PC-3 (cell line): ENCODE data around the gene ZDHHC12. TPM values are rescaled to one million over a fixed set of nuclear protein-coding genes. Genes with fewer than 3 reads are reported as not detected.

ENCODE experiments used
- ATAC-seq: fragments of 200-7000 bp; cut with Tn5 transposase; 2 replicates; pipeline ENCODE4 v1.9.1; 2020; ENCODE audit warnings: mild to moderate bottlenecking, moderate library complexity
- BruUV-seq: library from RNA; stranded (reverse); fragments of 400-500 nt; replicated peaks from 2 replicates; lab custom pipeline; 2021; lab: Mats Ljungman, UMichigan
- CTCF ChIA-PET: fragments of 300-600 bp; sonication (Branson Sonifier 250); formaldehyde crosslinking; loops from one replicate; lab custom pipeline; 2022; ENCODE audit warnings: antibody characterized with exemption; lab: Charles Lee
- POLR2A ChIA-PET: fragments of 300-600 bp; sonication (Branson Sonifier 250); formaldehyde crosslinking; loops from one replicate; lab custom pipeline; 2022; ENCODE audit warnings: antibody characterized with exemption; ENCODE audit not compliant: unreplicated experiment; lab: Charles Lee
- DNase-seq: peaks from one replicate; pipeline ENCODE4 v3.0.0-alpha.2; 2015
- H2AFZ ChIP-seq: fragments of 300-600 bp; sonication (generic); 2 replicates; pipeline ENCODE4 v1.6.0; 2016; ENCODE audit warnings: antibody characterized with exemption, low read length
- H3F3A ChIP-seq: fragments of 300-600 bp; sonication (generic); one replicate; pipeline ENCODE4 v1.6.0; 2017; ENCODE audit warnings: antibody characterized with exemption, low read length, control low read depth, mild to moderate bottlenecking; ENCODE audit not compliant: unreplicated experiment
- H3K27ac ChIP-seq: fragments of 300-600 bp; sonication (generic); 2 replicates; pipeline ENCODE4 v1.5.1; 2016; ENCODE audit warnings: mild to moderate bottlenecking, low read length
- H3K27me3 ChIP-seq: fragments of 300-600 bp; sonication (generic); 2 replicates; pipeline ENCODE4 v1.6.1; 2016; ENCODE audit warnings: low read length, mixed read lengths
- H3K36me3 ChIP-seq: fragments of 300-600 bp; sonication (generic); 2 replicates; pipeline ENCODE4 v1.6.1; 2016; ENCODE audit warnings: low read depth, mixed run types, low read length, mixed read lengths
- H3K4me1 ChIP-seq: fragments of 300-600 bp; sonication (generic); 2 replicates; pipeline ENCODE4 v1.5.1; 2016; ENCODE audit warnings: low read length; ENCODE audit not compliant: insufficient read depth
- H3K4me2 ChIP-seq: fragments of 300-600 bp; sonication (generic); 2 replicates; pipeline ENCODE4 v1.6.0; 2016; ENCODE audit warnings: low read length
- H3K4me3 ChIP-seq: fragments of 300-600 bp; sonication (generic); 2 replicates; pipeline ENCODE4 v1.5.1; 2016; ENCODE audit warnings: mild to moderate bottlenecking, low read length, mixed read lengths
- H3K79me2 ChIP-seq: fragments of 300-600 bp; sonication (generic); 2 replicates; pipeline ENCODE4 v1.6.1; 2017; ENCODE audit warnings: low read length, mixed read lengths
- H3K9ac ChIP-seq: fragments of 300-600 bp; sonication (generic); 2 replicates; pipeline ENCODE4 v1.6.0; 2016; ENCODE audit warnings: mild to moderate bottlenecking, low read length
- H3K9me2 ChIP-seq: fragments of 300-600 bp; sonication (generic); replicated peaks from 2 replicates; pipeline ENCODE4 v1.6.1; 2016; ENCODE audit warnings: mixed run types, low read length, mixed read lengths
- H3K9me3 ChIP-seq: fragments of 300-600 bp; sonication (generic); 2 replicates; pipeline ENCODE4 v1.6.1; 2016; ENCODE audit warnings: low read length, mixed read lengths
- H4K20me1 ChIP-seq: fragments of 300-600 bp; sonication (generic); 2 replicates; pipeline ENCODE4 v1.6.1; 2016; ENCODE audit warnings: low read length, mixed read lengths
- EZH2 ChIP-seq: fragments of 300-600 bp; sonication (generic); IDR thresholded peaks from one replicate; pipeline ENCODE4 v1.6.1; 2017; ENCODE audit warnings: antibody characterized with exemption, mild to moderate bottlenecking, low read length; ENCODE audit not compliant: unreplicated experiment
- EZH2phosphoT487 ChIP-seq: fragments of 300-600 bp; sonication (generic); IDR thresholded peaks from 2 replicates; pipeline ENCODE4 v1.6.1; 2018; ENCODE audit warnings: mild to moderate bottlenecking, antibody characterized with exemption, low read length, borderline replicate concordance
- intact Hi-C: fragments of 100-400 bp; cut with micrococcal nuclease; formaldehyde crosslinking; loops from 2 replicates; pipeline ENCODE4 v1.9.0; 2023
- total RNA-seq: library from RNA; depleted of rRNA; stranded (reverse); fragments of >200 nt; gene quantifications from 2 replicates; pipeline ENCODE4 v1.2.3, GENCODE V29; 2014
- TF ChIP-seq, protein P1 (sequence below): fragments of 300-600 bp; sonication (generic); conservative IDR thresholded peaks from 2 replicates; pipeline ENCODE4 v1.5.1; 2017; ENCODE audit warnings: antibody characterized with exemption, low read depth, mild to moderate bottlenecking, low read length

The ZDHHC12 gene
- total RNA-seq, 1 experiment from 2014 or later, result 86.1 TPM

DNA sequence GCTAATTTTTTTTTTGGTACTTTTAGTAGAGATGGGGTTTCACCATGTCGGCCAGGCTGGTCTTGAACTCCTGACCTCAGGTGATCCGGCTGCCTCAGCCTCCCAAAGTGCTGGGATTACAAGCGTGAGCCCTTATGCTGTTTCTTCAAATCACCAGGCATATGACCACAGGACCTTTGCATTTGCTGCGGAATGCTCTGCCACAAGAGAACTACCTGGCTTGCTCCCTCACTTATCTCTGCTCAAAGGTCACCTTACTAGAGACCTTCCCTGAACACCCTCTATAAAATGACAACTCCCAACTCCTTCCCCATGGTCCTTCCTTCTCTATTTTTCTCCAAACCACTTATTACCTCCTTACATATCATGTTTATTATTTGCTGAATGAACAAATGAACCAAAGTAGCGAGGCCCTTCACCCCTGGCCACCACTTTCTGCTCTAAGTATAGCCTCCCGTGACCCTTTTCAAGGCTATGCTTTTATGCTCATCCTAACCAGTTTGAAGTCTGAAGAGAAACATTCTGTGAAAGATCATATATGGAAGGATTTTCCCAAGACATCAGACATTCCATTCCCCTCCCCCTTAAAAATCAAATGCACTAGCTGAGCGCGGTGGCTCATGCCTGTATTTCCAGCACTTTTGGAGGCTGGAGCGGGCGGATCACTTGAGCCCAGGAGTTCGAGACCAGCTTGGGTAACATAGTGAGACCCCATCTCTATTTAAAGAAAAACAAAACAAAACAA lies 46.5 kb upstream of the ZDHHC12 start:
- no peaks in the 10 kb centered on the region for H3K36me3 ChIP-seq
- intact Hi-C loops, result no loop called here
- no peaks in the 10 kb centered on the region for H3K9me3 ChIP-seq
- peak overlapping the region; percentile 96 for H3K4me2 ChIP-seq
- H3K9ac ChIP-seq, result peak overlapping the region; percentile 71; the same call in 1 of the 2 replicates
- peak overlapping the region; percentile 70; the same call in 1 of the 2 replicates for H2AFZ ChIP-seq
- TSS peak; percentile 51 for BruUV-seq
- H3F3A ChIP-seq, result no peaks in the 10 kb centered on the region
- ChIA-PET POLR2A (no interaction called here), CTCF (no interaction called here)
- H3K9me2 ChIP-seq, result no peaks in the 10 kb centered on the region
- DNase-seq (no peak), ATAC-seq (no peak)
- TF ChIP-seq EZH2phosphoT487 (no peak), EZH2 (no peak)
- TF ChIP-seq, protein P1, sequence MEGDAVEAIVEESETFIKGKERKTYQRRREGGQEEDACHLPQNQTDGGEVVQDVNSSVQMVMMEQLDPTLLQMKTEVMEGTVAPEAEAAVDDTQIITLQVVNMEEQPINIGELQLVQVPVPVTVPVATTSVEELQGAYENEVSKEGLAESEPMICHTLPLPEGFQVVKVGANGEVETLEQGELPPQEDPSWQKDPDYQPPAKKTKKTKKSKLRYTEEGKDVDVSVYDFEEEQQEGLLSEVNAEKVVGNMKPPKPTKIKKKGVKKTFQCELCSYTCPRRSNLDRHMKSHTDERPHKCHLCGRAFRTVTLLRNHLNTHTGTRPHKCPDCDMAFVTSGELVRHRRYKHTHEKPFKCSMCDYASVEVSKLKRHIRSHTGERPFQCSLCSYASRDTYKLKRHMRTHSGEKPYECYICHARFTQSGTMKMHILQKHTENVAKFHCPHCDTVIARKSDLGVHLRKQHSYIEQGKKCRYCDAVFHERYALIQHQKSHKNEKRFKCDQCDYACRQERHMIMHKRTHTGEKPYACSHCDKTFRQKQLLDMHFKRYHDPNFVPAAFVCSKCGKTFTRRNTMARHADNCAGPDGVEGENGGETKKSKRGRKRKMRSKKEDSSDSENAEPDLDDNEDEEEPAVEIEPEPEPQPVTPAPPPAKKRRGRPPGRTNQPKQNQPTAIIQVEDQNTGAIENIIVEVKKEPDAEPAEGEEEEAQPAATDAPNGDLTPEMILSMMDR, result no peak
- no peaks in the 10 kb centered on the region for H4K20me1 ChIP-seq
- peaks cover 5% of the 10 kb centered on the region; the same call in 1 of the 2 replicates for H3K4me1 ChIP-seq
- H3K27ac ChIP-seq, result no peak overlapping the region
- peak overlapping the region; percentile 87 for H3K4me3 ChIP-seq
- H3K79me2 ChIP-seq, result peaks cover 13% of the 10 kb centered on the region
- no peaks in the 10 kb centered on the region for H3K27me3 ChIP-seq

DNA sequence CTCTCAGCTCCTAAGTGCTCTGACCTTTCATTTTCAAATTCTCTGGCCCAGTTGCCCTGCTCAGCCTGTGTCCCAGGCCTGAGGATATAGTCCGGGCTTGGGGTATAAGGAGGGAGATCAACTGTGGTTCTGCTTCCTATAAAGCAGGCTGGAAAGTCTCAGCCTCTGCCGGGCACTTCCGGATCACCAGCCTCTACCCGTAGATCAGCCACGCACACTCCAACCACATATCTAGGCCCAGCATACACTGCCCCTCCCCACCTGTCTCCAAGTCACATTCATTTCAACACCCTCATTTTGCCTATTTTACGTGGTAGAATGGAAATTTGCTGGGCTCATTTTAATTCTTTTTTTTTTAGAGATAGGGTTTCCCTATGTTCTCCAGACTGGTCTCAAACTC lies 44.7 kb upstream of the ZDHHC12 start:
- Histone ChIP-seq H3K9ac (no peak overlapping the region), H3K27ac (no peak overlapping the region), H3K36me3 (no peaks in the 10 kb centered on the region), H3K9me2 (no peaks in the 10 kb centered on the region), H3K27me3 (no peaks in the 10 kb centered on the region), H4K20me1 (no peaks in the 10 kb centered on the region), H3K9me3 (no peaks in the 10 kb centered on the region), H3K4me3 (no peak overlapping the region), H3F3A (no peaks in the 10 kb centered on the region), H3K4me1 (peaks cover 5% of the 10 kb centered on the region; the same call in 1 of the 2 replicates), H3K4me2 (no peak overlapping the region), H2AFZ (no peak overlapping the region), H3K79me2 (peaks cover 13% of the 10 kb centered on the region)
- DNase-seq (no peak), ATAC-seq (no peak)
- no TSS peak for BruUV-seq
- intact Hi-C loops, result no loop called here
- TF ChIP-seq, protein P1, result no peak
- TF ChIP-seq EZH2, result no peak
- TF ChIP-seq EZH2phosphoT487, result no peak
- CTCF ChIA-PET, result no interaction called here
- POLR2A ChIA-PET, result no interaction called here

DNA sequence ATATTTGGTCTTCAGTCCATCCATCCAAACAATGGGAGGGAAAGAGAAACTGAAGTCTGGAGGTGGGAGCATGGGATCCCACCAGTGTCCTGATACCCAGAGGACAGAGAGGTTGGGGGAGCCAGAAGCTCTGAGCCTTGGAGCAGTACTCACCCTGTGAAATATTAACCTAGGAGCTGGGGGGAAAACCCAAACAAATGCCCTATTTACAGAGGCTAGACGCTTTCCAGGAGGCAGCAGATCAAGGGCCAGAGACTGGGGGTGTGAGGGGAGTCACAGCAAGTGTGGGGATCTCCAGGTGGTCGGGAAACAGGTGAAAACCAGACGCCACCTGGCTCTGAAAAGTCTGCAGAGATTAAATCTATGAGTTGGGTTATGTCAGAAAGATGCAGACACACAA lies 41.6 kb upstream of the ZDHHC12 start:
- BruUV-seq, result no TSS peak
- CTCF ChIA-PET, result no interaction called here
- no peaks in the 10 kb centered on the region for H3K36me3 ChIP-seq

More for the DNA sequence above, 41.6 kb upstream of the ZDHHC12 start:
- H3K4me2 ChIP-seq, result no peak overlapping the region
- H2AFZ ChIP-seq, result no peak overlapping the region
- H3K9me3 ChIP-seq, result no peaks in the 10 kb centered on the region
- no peaks in the 10 kb centered on the region for H4K20me1 ChIP-seq
- no peaks in the 10 kb centered on the region for H3K27me3 ChIP-seq
- H3K4me1 ChIP-seq, result peaks cover 2% of the 10 kb centered on the region; the same call in 1 of the 2 replicates
- H3K9me2 ChIP-seq, result no peaks in the 10 kb centered on the region
- POLR2A ChIA-PET, result no interaction called here
- ATAC-seq (no peak), DNase-seq (no peak)
- H3K9ac ChIP-seq, result no peak overlapping the region
- no peak overlapping the region for H3K4me3 ChIP-seq
- H3K27ac ChIP-seq, result no peak overlapping the region
- intact Hi-C loops, result no loop called here
- no peaks in the 10 kb centered on the region for H3F3A ChIP-seq
- TF ChIP-seq, protein P1, result no peak
- TF ChIP-seq EZH2, result no peak
- H3K79me2 ChIP-seq, result peaks cover 6% of the 10 kb centered on the region
